ENCODE data around the gene PAQR5. TPM values are rescaled to one million over a fixed set of nuclear protein-coding genes. Genes with fewer than 3 reads are reported as not detected.

PAQR5 gene
- total RNA-seq, 2 experiments from 2014 or later = not detected

GRCh38 chr15:69412701-69413100, 114.0 kb downstream of the PAQR5 start:
- intact Hi-C loops (cut with DNase I, micrococcal nuclease) = loop anchor here in 1 of 2 experiments (2.0 to 5.0 kb wide), 2 partner anchors 50 to 685 kb away; partner anchors contain the start of gene TLE3
- peaks cover 19% of the 10 kb centered on the region for H3K4me1 ChIP-seq (ENCODE audit: insufficient read depth, low read length)
- CTCF ChIA-PET = interaction anchor here (1.0 to 2.3 kb wide), 3 partner anchors 18 to 54 kb away, joined by 3 to 10 read pairs (median 3); no protein-coding TSS in a partner anchor
- no peak overlapping the region for H3K27ac ChIP-seq (ENCODE audit: low read depth in 1 of 2, low read length in 2 of 2)
- Mint-ChIP-seq H3K9me3 (no peaks in the 10 kb centered on the region), H3K4me1 (ENCODE audit: low read depth) (peaks cover 6% of the 10 kb centered on the region), H3K36me3 (ENCODE audit: low read depth) (no peaks in the 10 kb centered on the region), H3K27ac (no peak overlapping the region), H3K27me3 (peaks cover 18% of the 10 kb centered on the region), H3K4me3 (peak overlapping the region; percentile 22)
- no peaks in the 10 kb centered on the region for H3K36me3 ChIP-seq (ENCODE audit: insufficient read depth, low read length)
- ATAC-seq (ENCODE audit: poor library complexity) = no peak
- no peak for DNase-seq
- no peak overlapping the region for H3K4me3 ChIP-seq (ENCODE audit: low read length)
- peaks cover 0 to 8% of the 10 kb centered on the region in 2 experiments for H3K27me3 ChIP-seq (ENCODE audit: control insufficient read depth in 1 of 2, insufficient read depth in 2 of 2, low read length in 2 of 2)
- TF ChIP-seq, protein P1, sequence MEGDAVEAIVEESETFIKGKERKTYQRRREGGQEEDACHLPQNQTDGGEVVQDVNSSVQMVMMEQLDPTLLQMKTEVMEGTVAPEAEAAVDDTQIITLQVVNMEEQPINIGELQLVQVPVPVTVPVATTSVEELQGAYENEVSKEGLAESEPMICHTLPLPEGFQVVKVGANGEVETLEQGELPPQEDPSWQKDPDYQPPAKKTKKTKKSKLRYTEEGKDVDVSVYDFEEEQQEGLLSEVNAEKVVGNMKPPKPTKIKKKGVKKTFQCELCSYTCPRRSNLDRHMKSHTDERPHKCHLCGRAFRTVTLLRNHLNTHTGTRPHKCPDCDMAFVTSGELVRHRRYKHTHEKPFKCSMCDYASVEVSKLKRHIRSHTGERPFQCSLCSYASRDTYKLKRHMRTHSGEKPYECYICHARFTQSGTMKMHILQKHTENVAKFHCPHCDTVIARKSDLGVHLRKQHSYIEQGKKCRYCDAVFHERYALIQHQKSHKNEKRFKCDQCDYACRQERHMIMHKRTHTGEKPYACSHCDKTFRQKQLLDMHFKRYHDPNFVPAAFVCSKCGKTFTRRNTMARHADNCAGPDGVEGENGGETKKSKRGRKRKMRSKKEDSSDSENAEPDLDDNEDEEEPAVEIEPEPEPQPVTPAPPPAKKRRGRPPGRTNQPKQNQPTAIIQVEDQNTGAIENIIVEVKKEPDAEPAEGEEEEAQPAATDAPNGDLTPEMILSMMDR (IDR thresholded peaks at IDR 0.05) = no peak
- H3K9me3 ChIP-seq (ENCODE audit: control insufficient read depth in 1 of 2, insufficient read depth in 1 of 2, low read length in 2 of 2) = no peaks in the 10 kb centered on the region
- POLR2A ChIA-PET = interaction anchor here (5.9 kb wide), 1 partner anchor 40 kb away, joined by 52 read pairs; the partner anchor contains the start of gene RPLP1

DNA sequence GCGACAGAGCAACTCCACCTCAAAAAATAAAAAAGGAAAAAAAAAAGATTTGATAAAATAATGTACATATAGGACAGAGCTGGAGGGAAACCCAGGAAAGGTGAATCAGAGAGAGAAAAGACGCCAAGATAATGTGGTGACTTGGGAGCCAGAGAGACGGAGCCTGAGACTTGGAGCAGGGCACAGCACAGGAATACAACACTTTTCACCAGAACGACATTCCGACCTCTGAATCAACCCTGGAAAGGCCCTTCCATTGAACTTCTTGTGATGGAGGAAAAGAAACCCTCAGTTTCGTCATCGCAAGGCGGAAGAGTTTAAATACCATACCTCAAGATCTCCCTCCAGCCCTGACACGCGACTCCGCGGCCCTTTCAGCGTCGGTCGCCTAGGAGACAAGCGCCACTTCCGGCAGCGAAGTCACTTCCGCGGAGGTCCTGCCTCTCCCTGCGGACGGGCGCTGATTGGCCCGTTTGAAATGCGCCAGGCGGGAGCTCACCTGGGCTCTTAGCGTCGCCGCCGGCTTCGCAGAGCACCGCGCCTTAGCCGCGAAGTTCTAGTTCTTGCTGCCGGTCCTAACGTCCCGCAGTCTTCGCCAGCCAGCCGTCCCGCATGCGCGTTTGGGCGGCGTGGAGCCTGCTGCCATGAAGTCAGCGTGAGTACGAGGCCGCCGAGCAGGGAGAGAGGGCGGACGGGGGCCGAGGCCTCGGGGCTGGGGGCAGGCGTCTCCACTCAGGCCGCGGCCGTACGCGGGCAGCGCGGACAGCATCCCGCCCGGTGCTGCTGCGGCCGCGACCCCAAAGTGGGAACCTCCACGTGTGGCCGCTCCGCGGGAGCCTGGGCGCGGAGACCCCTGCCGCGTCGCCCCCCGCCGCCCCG, 115.3 kb downstream of the PAQR5 start, which contains the start of gene KIF23:
TSS of gene KIF23 (plus strand) at position 528 of the 879 bp plus-strand sequence. CDS start at position 645, 117 bp downstream.
- Mint-ChIP-seq H3K27me3 (peaks cover 18% of the 10 kb centered on the region), H3K27ac (peak within 1 kb of the TSS; percentile 2), H3K9me3 (no peaks in the 10 kb centered on the region), H3K4me1 (ENCODE audit: low read depth) (peaks cover 6% of the 10 kb centered on the region), H3K36me3 (ENCODE audit: low read depth) (no peaks in the 10 kb centered on the region), H3K4me3 (peak within 1 kb of the TSS; percentile 86)
- intact Hi-C loops (cut with DNase I, micrococcal nuclease) = loop anchor here (1.0 to 5.0 kb wide), 5 partner anchors 38 to 683 kb away; partner anchors contain the start of genes RPLP1 (in 2 of the 2), GLCE (in 1 of the 2) and TLE3 (in 1 of the 2)
- Histone ChIP-seq H3K27me3 (ENCODE audit: control insufficient read depth in 1 of 2, insufficient read depth in 2 of 2, low read length in 2 of 2) (peaks cover 0 to 8% of the 10 kb centered on the region in 2 experiments), H3K36me3 (ENCODE audit: insufficient read depth, low read length) (no peaks in the 10 kb centered on the region), H3K4me3 (ENCODE audit: low read length) (peak within 1 kb of the TSS; percentile 76), H3K27ac (ENCODE audit: low read depth in 1 of 2, low read length in 2 of 2) (no peak within 1 kb of the TSS), H3K9me3 (ENCODE audit: control insufficient read depth in 1 of 2, insufficient read depth in 1 of 2, low read length in 2 of 2) (no peaks in the 10 kb centered on the region), H3K4me1 (ENCODE audit: insufficient read depth, low read length) (peaks cover 19% of the 10 kb centered on the region)
- POLR2A ChIA-PET = interaction anchor here (1.0 to 5.9 kb wide), 4 partner anchors 38 to 254 kb away, joined by 3 to 52 read pairs (median 6); partner anchors contain the start of genes GLCE and RPLP1
- DNase-seq (peak; percentile 88 to 99 (median 91)), ATAC-seq (ENCODE audit: poor library complexity) (peak; percentile 99)
- TF ChIP-seq, protein P1 (IDR thresholded peaks at IDR 0.05) = no peak
- CTCF ChIA-PET = interaction anchor here (0.8 to 1.6 kb wide), 4 partner anchors 19 to 53 kb away, joined by 3 to 9 read pairs (median 4); no protein-coding TSS in a partner anchor

DNA sequence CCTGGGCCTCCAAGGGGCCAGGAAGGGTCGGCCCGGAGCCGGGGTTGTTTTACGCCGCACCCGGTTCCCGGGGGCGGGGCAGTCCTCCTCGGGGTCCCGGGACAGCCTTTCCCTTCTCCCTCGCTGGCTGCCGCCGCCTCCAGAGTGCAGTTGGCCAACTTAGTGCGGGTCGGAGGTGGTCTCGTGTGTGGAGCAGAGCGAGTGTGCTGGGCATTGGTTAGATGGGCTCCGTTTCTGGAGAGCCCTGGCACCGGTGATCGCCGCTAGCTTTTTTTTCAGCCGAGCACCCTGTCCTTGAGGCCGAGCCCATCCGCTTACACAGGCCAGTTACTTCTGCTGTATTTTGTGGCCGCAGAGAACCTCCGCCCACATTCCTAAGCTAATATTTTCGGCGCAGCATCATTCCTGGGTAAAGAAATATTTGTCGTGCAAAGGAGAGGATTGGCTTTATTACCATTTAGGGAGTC, 116.0 kb downstream of the PAQR5 start:
- ChIA-PET CTCF (interaction anchor here (1.6 kb wide), 1 partner anchor 48 kb away, joined by 9 read pairs; no protein-coding TSS in a partner anchor), POLR2A (interaction anchor here (1.0 to 5.9 kb wide), 4 partner anchors 38 to 255 kb away, joined by 3 to 52 read pairs (median 6); partner anchors contain the start of genes GLCE and RPLP1)
- Histone ChIP-seq H3K9me3 (ENCODE audit: control insufficient read depth in 1 of 2, insufficient read depth in 1 of 2, low read length in 2 of 2) (no peaks in the 10 kb centered on the region), H3K4me1 (ENCODE audit: insufficient read depth, low read length) (peaks cover 19% of the 10 kb centered on the region), H3K27me3 (ENCODE audit: control insufficient read depth in 1 of 2, insufficient read depth in 2 of 2, low read length in 2 of 2) (peaks cover 0 to 8% of the 10 kb centered on the region in 2 experiments), H3K27ac (ENCODE audit: low read depth in 1 of 2, low read length in 2 of 2) (no peak overlapping the region), H3K4me3 (ENCODE audit: low read length) (peak overlapping the region; percentile 76), H3K36me3 (ENCODE audit: insufficient read depth, low read length) (no peaks in the 10 kb centered on the region)
- Mint-ChIP-seq H3K4me3 (peak overlapping the region; percentile 68), H3K4me1 (ENCODE audit: low read depth) (peaks cover 6% of the 10 kb centered on the region), H3K9me3 (no peaks in the 10 kb centered on the region), H3K27me3 (peaks cover 22% of the 10 kb centered on the region), H3K27ac (no peak overlapping the region), H3K36me3 (ENCODE audit: low read depth) (no peaks in the 10 kb centered on the region)
- no peak for ATAC-seq (ENCODE audit: poor library complexity)
- DNase-seq = peak in 3 of 14 experiments; percentile 9 to 41 (median 18)
- TF ChIP-seq, protein P1 (IDR thresholded peaks at IDR 0.05) = no peak
- intact Hi-C loops (cut with DNase I, micrococcal nuclease) = loop anchor here (1.0 to 5.0 kb wide), 4 partner anchors 38 to 683 kb away; partner anchors contain the start of genes RPLP1 (in 2 of the 2), GLCE (in 1 of the 2) and TLE3 (in 1 of the 2)

Measured in CD4-positive, alpha-beta T cell (primary cell).